Measurements from ENCODE around the gene FAM107B.
A peak's percentile ranks its signal among the peaks of the same experiment; 100 is the strongest.

FAM107B gene

DNA sequence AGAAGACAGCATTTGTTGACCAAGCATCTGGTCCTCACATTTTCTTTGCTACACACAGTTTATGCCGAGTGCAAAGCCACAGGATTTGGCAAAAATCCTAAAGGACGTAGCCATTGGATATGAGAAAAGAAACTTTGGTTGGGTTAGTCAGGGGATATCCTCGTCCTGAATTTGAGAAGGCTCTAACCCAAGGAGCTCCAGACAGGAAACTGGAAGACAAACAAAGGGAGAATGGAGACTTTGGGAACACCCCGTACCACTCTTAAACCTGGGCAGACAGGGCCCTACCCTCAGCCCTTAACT is 297.3 kb downstream of the FAM107B start:
- peak; percentile 86 for DNase-seq

DNA sequence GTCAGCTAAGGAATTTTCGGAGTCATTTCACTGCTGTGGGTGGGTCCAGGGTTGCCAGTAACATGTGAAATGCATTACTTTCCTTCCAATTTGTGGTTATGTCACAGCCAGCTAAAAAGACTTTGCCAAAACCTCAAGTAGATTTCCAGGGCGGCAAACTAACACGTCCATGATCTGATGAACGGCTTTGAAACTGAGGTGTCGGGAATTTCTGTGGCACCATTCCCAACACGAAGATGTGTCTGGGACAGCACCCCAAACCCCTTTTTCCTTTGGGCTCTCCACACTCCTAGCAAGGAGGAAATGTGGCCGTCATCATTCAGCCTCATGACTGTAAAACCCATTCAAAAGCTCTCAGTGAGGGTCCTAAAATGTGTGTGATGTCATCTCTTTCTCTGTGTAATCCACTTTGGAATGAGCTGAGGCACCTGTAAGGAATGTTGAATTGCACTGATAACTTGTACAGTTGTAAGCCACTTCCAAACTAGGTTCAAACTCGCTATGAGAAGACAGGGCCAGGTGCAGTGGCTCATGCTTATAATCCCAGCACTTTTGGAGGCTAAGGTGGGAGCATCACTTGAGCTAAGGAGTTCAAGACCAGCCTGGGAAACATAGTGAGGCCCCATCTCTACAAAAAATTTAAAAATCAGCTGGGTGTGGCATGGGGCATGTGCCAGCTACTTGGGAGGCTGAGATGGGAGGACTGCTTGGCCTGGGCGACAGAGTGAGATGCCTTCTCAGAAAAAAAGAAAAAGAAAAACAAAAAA is 297.9 kb downstream of the FAM107B start:
- DNase-seq = peak; percentile 89

DNA sequence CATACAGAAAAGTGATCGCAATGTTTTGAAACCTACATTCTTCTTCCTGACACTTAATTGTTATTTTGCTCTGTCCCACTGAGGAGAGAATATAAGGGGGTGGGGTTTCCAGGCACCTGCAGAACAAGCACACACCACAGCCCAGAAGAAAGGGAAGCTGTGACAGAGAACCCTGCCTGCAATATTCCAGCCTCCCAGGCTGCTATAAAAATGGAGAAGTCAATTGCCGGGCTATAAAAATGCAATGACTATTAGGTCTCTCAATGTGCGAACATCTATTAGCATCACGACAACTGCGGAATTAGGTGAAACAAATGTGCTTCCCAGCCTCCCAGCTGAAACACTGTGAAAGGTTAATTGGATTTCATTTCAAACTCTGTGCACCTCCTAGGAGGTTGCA is 298.7 kb downstream of the FAM107B start:
- DNase-seq = no peak

DNA sequence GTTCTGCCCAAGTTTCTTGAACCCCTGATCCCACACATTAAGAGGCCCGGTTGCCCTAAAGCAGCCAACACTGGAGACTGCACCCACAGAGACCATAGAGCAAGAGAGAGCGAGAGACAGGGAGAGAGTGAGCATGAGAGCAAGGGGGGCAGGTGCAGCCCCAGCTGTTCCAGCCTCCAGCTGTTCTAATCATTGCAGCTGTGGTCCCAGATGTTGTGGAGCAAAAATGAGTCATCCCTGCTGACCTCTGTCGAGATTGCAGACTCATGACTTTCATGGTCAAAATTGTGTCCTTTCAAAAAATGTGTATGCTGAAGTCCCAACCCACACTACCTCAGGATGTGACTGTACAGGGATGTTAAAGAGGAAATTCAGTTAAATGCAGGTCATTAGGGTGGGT is 300.0 kb downstream of the FAM107B start:
- peak; percentile 14 for DNase-seq

DNA sequence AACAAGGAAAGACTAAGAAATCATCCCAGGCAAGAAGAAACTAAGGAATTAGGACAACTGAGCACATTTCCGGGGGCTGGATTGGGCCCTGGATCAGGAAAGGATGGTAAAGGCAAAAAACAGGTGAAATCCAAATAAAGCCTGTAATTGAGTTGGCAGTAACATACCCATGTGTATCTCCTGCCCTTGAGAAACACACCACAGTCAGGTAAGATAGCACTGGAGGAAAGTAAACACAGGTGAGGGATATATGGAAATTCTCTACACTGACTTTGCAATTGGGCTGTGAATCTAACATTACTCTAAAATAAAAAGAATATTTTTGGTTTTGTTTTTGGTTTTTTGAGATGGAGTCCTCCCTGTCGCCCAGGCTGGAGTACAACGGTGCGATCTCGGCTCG is 303.8 kb downstream of the FAM107B start:
- DNase-seq = no peak

DNA sequence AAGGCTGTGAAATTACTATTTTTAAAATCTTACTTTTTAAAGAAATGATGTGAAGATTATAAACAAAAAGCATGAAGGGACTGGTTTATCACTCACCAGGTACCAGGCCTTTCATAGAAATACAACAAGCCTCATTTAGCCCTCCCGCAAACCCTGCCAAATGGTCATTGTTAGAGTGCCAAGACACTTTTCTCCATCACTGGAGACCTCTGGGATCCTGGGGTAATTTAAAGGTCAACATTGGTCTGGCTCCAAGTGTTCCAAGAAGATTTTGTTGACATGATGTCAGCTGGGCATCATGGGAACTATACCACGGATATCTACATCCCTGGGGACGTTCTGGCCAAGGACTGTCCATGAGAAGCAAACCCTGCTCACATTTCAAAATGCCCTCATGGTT is 306.0 kb downstream of the FAM107B start:
- DNase-seq = no peak
